ENCODE results near the gene LRRC3C.
A peak's percentile ranks its signal among the peaks of the same experiment; 100 is the strongest.

The LRRC3C gene

GRCh38 chr17:39974433-39974832, 46.9 kb downstream of the LRRC3C start:
- DNase-seq, result no peak

- no peak for DNase-seq
Measured at GRCh38 chr17:39975801-39976200, 48.3 kb downstream of the LRRC3C start.

GRCh38 chr17:39979016-39979670, 51.6 kb downstream of the LRRC3C start:
- no peak for DNase-seq

- DNase-seq, result peak in 8 of 56 donors; percentile 43 to 65 (median 45)
Measured at GRCh38 chr17:39979893-39980350, 52.4 kb downstream of the LRRC3C start.

GRCh38 chr17:39980351-39981206, 53.0 kb downstream of the LRRC3C start, which contains the start of gene PSMD3:
TSS of gene PSMD3 (plus strand) at chr17:39980807. CDS start at chr17:39980971, 164 bp downstream.
- peak; percentile 64 to 100 (median 98) for DNase-seq

- peak in 1 of 56 donors; percentile 28 for DNase-seq
Measured at GRCh38 chr17:39981207-39981741, 53.7 kb downstream of the LRRC3C start.

- no peak for DNase-seq
Measured at GRCh38 chr17:39981766-39982375, 54.3 kb downstream of the LRRC3C start.

GRCh38 chr17:39988206-39988810, 60.8 kb downstream of the LRRC3C start:
- DNase-seq, result no peak

- DNase-seq, result no peak
Measured at GRCh38 chr17:39994448-39994847, 66.9 kb downstream of the LRRC3C start.
